Ureter (tissue), 1 donor: ENCODE results near the gene DNAJC9. TPM values are rescaled to one million over a fixed set of nuclear protein-coding genes. Genes with fewer than 3 reads are reported as not detected.
A peak's percentile ranks its signal among the peaks of the same experiment; 100 is the strongest.
"Not testable (repeated sequence)": the region's sequence is repeated elsewhere in the genome, so short reads cannot be mapped to it uniquely, and the experiment has no call there.

Experiments
- DNase-seq: peaks from one replicate; pipeline ENCODE4 v3.0.0-alpha.2; 2020; ENCODE audit warnings: low spot score
- total RNA-seq: library from RNA; stranded (reverse); gene quantifications from one replicate; pipeline ENCODE4 v1.2.4, GENCODE V29; 2023
- donor health status: DM: yes; HTN: yes; CAD: no.

The DNAJC9 gene, protein sequence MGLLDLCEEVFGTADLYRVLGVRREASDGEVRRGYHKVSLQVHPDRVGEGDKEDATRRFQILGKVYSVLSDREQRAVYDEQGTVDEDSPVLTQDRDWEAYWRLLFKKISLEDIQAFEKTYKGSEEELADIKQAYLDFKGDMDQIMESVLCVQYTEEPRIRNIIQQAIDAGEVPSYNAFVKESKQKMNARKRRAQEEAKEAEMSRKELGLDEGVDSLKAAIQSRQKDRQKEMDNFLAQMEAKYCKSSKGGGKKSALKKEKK
- 17.2 TPM for total RNA-seq

- DNase-seq, result peak; percentile 96
These were observed at the start of gene DNAJC9 for GRCh38 chr10:73246646-73247508. Gene DNAJC9 (minus strand): TSS chr10:73247255. CDS start chr10:73247189, 66 bp downstream.

GRCh38 chr10:73293461-73293860, 46.4 kb upstream of the DNAJC9 start:
- no peak for DNase-seq

GRCh38 chr10:73289958-73290357, 42.9 kb upstream of the DNAJC9 start:
- no peak for DNase-seq

GRCh38 chr10:73287441-73287840, 40.4 kb upstream of the DNAJC9 start:
- no peak for DNase-seq

GRCh38 chr10:73281097-73281496, 34.0 kb upstream of the DNAJC9 start:
- DNase-seq, result no peak

- DNase-seq, result no peak
These were observed 17.4 kb upstream of the DNAJC9 start for GRCh38 chr10:73264423-73264822.

- DNase-seq, result no peak
These were observed 16.8 kb upstream of the DNAJC9 start for GRCh38 chr10:73263693-73264347.

GRCh38 chr10:73262880-73263555, 16.0 kb upstream of the DNAJC9 start:
- no peak for DNase-seq

DNA sequence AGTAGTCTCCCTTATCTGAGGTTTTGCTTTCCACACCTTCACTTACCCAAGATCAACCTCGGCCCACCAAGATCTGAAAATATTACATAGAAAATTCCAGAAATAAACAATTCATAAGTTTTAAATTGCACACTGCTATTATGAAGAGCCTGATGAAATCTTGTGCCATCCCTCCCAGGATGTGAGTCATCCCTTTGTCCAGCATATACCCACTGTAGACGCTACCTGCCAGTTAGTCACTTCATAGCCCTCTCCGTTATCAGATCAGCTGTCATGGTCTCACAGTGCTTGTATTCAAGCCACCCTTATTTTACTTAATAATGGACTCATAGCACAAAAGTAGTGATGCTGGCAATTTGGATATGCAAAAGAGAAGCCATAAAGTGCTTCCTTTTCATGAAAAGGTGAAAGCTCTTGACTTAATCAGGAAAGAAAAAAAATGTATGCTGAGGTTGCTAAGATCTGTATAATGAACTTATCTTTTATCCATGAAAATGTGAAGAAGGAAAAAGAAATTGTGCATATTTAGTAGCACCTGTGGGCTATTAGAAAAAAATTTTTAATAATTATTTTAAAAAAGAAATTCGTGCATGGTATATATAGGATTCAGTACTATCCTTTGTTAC, 15.2 kb upstream of the DNAJC9 start:
- no peak for DNase-seq

- DNase-seq, result no peak
These were observed 14.4 kb upstream of the DNAJC9 start for GRCh38 chr10:73261362-73261995.

GRCh38 chr10:73258612-73259011, 11.6 kb upstream of the DNAJC9 start:
- DNase-seq, result not testable (repeated sequence)

GRCh38 chr10:73253225-73253555, 6.1 kb upstream of the DNAJC9 start:
- no peak for DNase-seq

- peak; percentile 96 for DNase-seq
These were observed 5.6 kb upstream of the DNAJC9 start, which contains the start of gene MRPS16 for GRCh38 chr10:73252445-73253224. Gene MRPS16 (minus strand): TSS chr10:73252644. CDS start chr10:73252482, 162 bp downstream.

DNA sequence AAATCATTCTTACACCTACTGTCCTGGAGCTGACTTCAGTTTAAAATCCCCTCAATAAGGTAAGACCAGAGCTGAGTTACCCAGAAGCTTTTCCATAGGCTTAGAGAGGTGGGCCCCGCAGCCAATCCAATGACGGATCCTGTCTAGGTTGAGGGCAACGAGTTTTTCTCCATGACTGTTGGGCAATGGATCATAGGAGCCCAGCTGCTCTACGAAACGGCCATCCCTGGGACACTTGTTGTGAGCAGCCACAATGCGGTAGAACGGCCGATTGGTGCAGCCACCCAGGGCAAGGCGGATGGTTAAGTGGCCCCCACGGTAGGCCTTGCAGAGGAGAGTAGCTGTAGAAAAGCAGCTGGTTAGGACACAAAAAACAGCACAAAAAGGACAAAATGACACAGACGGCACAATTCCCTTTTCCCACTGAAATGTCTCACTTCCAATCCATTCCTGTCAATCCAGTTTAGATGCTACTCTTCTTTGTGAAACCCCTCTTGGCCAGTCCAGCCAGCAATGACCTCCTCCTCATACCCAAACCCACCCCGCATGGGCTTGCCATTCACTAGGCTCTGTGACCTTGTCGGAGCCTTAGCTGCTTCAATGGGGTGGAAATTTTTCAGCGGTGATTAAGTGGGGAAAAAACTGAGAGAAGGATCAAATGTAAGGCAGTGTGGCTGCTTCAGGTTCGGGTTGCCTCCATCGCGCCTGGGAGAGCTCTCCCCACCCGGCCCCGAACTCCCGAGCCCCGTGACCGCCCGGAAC, 4.8 kb upstream of the DNAJC9 start:
- DNase-seq, result no peak

DNA sequence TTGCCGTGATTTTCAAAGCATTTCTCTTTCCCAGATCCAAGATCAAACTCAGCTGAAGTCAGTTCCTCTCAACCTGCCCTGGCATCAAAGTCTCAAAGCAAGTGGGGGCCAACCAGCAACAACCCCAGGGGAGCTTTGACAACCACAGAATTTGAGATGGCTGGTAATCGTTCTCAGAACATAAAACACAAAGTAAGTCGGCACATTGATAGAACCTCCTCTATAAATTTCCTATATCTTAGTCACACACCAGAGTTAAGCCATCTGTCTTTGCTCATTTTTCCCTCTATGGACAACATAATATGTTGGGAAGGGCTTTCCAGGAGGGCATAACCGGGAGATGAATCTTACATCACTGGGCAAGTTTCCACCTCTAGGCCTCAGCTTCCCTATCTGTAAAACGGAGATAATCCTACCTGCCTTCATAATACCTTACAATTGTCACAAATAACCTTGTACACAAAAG, 1.2 kb upstream of the DNAJC9 start:
- DNase-seq, result no peak

GRCh38 chr10:73247509-73248258, 629 bp upstream of the DNAJC9 start:
- no peak for DNase-seq

DNA sequence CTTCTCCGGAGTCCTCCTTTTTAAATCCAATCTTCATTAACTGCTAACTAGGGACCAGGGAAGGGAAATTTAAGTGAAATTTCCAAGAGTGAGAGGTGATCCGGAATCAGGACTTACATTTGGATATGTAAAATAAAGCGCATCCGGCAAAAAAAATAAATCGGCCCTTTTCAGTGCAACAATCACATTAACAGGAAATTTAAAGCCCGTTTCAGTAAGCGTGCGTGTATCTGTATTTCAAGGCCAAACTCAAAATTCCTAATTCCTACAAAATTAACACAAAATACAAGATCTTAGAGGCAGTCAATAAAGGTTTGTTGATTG, 771 bp downstream of the DNAJC9 start:
- no peak for DNase-seq

- DNase-seq, result no peak
These were observed 2.1 kb downstream of the DNAJC9 start for GRCh38 chr10:73244866-73245477.
